Stimulated activated CD4-positive, alpha-beta T cell treated with anti-CD3 and anti-CD28 coated beads, Interleukin-1b, Interleukin-23, amount 100 ng/mL, for 4 hours (primary cell): ENCODE data around the gene HBEGF.

Source experiments
- DNase-seq, 2 donors: peaks; one replicate each; pipeline ENCODE4 v3.0.0-alpha.2; 2020; ENCODE audit warnings: low read depth in 2 of 2

The HBEGF gene

DNA sequence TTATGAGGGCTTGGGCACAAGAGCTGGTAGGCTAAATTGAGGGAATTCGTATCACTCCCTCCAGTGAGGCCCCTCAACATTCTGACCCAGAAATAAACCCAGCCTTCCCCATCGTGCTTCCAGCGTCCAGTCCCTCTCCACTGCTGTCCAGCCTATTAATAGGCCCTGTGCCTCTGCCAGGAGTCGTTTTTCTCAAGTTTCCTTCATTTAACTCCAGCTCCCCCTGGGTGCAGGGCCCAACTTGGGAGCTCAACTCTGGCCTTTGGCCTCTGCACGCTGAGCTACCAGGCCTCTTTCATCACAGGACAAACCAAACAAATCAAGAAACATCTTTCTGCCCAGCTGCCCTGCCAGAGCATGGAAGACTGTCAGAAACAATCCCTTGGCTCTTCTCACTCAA is 10.0 kb downstream of the HBEGF start:
- DNase-seq, result no peak

DNA sequence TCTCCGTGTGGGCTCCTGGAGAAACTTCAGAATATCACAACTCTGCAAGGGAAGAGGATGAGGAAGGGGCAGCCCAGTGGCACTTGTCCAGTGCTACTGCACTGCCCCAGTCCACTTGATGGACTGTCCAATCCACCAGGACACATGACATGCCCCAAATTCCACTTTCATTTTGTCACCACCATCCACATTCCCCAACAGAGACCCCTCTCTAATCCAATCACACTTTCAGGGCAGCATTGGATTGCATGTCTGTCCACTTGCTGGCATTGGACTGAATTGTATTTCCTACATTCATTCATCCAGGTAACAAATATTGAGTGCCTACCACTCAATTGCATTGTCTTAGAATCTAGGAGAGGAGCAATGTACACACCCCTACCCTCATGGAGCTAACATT is 14.8 kb downstream of the HBEGF start:
- DNase-seq, result no peak

DNA sequence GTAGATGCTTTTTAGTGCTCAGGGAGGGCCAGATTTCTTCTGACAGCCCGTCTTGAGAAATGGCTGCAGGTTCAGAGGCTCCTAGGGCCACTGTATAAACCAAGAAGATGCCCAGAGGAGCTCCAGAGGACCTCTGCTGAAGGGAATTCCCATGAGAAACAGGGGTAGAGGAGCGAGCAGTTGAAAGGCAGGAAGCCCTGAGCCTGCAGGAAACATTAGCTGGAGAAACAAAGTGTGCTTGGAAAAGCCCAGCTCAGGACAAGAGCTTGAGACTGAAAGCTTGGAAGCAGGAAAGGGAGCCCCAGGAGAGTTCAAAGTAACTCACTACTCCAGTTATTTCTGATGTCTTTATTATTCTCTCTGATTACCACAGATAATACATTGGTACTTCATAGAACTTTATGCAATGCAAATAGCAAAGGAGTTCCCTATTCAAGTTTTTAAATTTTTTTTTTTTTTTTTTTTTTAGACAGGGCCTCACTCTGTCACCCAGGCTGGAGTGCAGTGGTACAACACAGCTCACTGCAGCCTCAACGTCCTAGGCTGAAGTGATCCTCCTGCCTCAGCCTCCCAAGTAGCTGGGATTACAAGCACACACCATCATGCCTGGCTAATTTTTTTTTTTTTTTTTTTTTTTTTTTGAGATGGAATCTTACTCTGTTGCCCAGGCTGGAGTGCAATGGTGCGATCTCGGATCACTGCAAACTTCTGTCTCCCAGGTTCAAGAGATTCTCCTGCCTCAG is 16.5 kb downstream of the HBEGF start:
- no peak for DNase-seq

DNA sequence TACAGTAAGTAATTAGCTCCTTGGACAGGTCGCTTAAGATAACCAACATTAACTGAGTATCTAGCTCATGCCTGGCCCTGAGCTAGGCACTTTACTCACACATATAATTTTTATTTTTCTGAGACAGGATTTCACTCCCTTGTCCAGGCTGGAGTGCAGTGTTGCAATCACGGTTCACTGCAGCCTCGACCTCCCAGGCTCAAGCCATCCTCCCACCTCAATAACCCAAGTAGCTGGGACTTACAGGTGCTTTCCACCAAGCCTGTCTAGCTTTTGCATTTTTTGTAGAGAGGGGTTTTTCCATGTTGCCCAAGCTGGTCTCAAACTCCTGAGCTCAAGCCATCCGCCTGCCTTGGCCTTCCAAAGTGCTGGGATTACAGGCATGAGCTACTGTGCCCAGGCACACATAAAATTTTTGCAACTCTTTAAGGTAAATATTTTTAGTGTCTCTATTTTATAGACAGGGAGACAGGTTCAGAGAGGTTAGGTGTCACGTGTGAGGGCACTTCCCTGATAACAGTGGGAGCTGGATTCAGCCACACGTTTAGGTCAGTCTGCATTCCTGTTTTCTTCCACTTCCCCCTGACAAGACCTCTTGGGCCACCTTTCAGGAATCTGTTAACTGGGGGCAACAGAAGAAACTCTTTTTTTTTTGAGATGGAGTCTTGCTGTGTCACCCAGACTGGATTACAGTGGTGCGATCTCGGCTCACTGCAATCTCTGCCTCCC is 18.2 kb downstream of the HBEGF start:
- DNase-seq, result no peak

DNA sequence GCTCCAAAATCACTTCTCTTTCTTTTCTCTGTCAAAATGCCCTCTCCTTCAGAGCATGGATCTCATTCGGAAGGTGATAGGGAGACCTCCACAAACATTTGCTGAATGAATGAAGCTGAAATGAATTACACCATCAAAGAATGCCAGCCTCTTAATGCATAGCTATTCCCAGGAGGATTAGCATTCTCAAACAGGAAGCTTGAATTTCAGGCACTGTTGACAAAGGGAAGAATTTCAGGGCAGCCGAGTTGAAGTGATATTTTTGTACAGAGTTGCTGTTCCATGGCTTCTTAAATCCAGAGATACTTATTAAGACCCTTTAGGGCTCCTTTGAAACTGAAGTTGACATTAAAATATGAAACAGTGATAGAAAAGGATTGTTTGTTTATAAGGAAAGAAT is 18.8 kb downstream of the HBEGF start:
- DNase-seq, result no peak

DNA sequence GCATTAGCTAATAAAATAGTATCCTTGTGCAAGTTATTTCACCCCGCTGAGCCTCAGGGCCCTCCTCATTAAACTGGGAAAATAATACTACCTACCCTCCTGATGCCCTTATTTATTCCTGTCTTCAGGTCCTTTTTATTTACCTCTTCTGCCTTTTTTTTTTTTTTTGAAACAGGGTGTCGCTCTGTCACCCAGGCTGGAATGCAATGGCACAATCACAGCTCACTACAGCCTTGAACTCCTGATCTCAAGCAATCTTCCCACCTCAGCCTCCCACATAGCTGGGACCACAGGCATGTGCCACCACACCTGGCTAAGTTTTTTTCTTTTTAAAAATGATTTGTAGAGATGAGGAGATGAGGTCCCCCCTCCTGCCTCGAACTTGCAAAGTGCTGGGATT is 20.9 kb downstream of the HBEGF start:
- DNase-seq, result no peak

DNA sequence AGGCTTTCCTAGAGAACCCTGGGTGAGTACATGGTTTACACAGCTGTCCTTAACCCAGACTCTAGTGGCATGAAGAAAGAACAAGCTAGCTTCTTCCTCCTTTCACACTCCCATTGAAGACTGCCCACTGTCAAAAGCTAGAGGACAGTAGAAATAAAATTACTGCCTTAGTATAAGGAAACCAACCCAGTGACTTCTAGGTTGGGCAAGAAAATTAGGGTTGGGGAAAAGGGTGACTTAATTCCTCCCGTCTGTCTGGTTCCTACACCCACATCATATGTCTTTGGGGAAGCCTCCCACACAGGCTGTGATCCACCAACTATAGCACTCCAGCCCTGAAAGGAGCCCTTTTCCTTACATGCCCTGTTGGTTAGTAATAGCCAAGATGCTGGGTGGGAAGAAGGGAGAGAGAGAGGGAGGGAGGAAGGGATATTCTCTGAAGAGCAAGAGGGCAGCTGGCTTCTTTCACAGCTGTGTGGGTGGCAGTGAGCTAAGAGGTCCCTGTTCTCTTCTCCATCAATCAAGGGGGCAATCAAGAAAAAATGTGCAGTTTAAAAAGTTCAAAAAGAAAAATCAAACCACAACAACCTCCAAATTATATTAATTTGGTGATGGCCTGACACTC is 21.7 kb downstream of the HBEGF start:
- no peak for DNase-seq

DNA sequence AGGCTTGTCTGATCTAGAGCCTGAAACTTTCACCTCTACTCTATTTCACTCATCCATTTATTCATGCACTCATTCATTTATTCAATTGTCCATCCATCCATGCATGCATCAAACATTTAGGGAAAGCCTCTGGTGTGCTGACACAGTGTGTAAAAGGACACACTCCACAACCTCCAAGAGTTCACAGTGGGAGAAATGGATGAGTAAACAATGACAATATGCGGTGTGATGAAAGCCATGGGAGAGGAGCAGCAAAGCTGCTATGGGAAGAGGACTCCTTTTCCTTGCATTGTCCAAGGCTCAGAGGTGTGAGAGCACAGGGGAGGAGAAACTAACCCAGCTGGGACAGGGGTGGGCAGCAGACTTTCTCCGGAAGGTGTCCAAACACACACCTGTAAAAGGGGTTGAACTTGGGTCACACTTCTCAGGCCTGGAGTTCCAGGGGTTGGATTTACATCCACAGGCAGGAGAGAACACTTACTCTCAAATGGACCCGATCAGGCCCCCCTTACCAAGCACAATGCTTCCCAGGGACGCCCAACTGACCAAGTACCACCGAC is 22.3 kb downstream of the HBEGF start:
- no peak for DNase-seq

DNA sequence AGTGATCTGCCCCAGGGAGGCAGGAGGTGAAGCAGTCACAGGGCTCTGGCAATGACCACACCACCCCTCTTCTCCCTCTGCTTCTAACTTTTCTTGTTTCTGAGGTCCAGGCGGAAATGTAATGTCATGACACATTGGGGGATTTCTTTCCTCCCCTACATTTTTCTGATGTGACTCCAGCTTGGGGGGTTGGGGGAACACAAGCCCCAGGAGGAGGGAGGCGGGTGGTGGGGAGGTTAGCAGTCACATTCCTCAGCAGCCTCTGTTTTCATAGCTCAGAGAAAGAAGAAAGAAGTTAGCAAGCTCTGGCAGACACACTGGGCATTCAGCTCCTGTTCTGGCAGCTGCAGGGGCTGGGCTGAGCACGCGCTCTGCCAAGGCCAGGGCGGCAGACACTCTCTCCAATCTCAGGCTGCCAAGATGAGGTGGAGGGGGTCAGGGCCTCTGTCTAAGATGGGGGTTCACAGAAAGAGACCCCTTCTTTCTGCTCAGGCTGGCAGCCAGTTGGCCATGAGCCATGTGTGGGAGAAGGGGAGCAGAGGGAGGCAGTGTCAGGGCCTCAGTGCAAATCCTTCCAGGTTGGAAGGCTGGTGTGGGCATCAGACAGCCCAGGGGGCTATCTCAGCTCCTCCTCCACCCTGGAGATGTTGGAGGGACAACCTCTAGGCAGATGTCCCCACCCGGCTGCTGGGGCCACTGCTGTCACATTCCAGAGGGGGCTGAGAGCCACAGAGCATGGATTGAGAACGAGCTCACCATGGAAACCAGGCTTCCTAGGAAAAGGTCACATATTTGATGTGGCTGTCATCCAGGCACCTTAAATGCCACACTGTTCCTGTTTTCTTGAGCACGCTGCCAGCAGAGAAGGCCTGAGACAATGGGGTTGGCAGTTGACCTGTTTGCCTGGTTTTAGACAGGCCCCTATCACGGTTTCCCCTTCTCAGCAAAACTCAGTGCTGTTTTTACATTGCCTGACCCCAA is 23.4 kb downstream of the HBEGF start:
- DNase-seq, result no peak

DNA sequence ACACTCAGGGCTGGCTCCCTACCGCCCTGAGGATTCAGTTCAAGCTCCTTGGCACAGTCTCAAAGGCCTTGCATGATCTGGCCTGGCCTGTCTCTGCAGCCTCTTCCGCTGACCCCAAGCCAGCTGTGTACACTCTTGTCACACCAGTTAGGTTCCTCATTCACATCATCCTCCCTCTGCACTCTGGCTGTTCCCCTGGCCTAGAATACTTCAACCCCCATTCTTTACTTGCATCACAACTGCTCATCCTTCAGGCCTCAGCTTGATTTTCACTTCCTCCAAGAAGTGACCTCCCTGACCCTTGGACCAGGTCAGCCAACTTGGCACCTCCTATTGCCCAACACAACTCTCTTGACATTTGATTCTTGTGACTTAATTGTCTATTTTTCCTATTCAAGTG is 24.6 kb downstream of the HBEGF start:
- DNase-seq, result no peak

DNA sequence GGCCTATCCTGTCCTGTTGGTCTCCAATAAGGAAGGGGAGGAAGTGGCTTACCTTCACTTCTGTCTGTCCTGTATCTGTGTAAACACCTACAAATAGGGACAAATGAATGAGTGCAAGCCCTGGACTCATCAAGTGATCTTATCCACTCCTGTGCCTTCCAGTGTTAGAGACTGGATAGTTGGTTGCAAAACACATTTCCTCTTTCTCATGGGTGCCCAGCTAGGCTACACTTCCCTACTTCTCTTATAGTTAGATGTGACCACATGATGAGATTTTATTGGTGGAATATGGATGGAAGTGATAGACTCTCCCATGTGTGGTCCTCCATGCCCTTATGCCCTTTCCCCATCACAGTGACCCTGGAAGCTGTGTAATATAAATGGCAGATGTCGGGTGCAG is 26.6 kb downstream of the HBEGF start:
- no peak for DNase-seq

DNA sequence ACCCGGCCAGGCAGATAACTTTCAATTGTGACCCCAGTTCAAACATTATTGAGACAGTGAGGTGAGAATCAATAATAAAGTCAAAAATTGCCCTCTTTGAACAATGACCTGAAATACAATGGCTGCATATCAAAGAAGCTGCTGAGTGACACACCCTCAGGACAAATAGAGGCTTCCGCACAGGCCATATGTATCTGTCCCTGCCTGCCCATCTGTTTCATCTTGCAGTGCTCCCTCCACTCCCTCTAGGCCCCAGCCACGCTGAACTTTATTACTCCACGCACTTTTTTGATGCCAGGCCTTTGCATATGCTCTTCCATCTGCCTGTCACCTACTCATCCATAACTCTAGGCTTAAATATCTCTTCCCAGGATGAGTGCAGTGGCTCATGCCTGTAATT is 27.6 kb downstream of the HBEGF start:
- DNase-seq, result no peak

DNA sequence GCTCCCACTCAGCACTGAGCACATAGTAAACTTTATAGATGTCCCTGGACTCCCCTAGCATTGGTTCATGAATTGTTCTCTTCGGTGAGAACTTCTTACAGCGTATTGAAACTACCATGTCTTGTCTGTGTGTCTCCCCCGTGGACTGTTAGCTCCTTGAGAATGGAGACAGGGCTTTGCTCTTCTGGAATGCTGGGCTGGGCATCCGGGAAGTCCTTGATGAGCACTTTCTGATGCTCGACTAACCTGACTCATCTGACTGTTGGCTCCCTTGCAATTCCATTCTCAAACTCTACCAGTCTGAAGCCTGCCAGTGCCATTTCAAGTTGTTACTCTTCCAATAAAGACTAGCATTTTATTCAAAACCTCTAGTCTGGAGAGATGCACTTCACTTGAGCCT is 28.5 kb downstream of the HBEGF start:
- DNase-seq, result no peak

DNA sequence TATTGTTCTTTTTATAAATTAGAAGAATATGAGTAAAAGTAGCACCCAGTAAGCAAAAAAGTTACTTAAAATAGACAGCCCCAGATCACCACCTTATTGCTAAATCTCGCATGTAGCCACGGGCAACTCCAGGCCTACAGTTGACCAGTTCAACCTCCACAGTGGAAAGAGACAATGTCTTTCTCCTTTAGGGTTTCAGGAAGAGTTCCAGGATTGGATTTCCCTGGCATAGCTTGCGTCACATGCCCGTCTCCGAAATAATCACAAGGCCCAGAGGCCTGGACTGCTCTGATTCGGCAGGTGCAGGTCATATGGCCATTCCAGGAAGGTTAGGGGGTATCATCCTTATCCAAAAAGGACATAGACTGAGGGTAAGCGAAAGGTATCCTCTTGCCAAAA is 33.6 kb downstream of the HBEGF start:
- no peak for DNase-seq

DNA sequence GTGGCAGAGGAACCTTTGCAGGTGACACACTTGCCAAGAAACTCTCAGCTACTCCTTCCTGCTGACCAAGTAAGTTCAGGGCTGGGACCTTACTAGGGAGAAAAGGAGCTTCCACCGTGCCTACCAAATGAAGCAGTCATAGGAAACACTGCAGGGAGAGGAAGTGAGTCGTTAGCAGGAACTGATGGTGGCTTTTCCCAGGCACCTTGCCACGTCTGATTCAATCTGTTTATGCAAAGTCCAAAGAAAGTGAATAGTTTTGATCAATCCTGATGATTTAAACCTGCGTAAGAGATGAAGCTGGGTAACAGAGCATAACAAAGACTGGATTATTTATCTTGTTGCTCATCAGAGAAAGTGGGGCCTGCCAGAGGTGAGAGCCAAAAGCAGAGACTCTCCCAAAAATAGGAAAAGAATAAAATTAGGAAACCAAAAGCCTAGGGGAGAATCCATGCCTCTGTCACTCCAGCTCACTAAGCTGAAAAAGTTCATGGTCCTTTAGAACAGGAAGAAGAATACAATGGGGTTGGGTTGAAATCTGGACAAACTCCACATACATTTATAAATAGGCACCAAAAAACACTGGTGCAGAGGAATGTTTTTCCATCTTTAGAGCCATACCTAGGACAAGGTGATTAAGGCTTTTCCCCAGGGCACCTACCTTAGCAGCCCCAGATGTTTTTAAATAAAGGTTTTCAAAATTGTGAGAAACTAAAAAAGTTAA is 34.2 kb downstream of the HBEGF start:
- no peak for DNase-seq

DNA sequence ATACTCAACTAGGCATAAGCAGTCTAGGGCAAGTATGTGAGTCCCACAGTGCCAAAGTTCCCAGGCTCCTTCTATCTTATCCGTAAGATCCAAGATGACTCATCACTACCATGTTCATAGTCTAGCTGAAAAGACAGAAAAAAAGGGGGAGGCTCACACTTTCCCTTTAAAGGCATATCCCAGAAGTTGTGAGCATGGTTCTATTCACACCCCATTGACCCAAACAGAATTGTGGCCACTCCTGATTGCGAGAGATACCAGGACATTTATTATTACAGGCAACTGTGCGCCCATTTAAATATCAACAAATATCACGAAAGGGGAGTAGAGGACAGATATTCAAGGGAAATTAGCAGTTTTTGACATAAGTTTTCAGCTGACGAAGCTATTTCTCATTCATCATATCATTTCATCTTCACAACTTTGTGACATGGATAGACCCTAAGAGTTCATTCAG is 35.4 kb downstream of the HBEGF start:
- DNase-seq, result no peak

DNA sequence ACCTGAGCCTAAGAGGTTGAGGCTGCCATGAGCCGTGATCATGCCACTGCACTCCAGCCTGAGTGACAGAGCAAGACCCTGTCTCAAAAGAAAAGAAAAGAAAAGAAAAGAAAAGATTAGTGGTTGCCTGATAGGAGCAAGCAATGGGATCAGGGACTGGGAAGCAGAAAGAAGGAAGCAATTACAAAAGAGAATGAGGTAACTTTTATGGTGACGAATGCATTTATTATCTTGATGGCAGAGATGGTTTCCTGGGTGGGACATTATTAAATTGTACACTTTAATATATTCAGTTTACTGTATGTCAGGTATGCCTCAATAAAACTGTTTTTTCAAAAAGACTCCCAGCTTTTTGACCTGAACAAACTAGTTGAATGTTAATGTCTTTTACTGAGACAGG is 36.0 kb downstream of the HBEGF start:
- DNase-seq, result no peak

DNA sequence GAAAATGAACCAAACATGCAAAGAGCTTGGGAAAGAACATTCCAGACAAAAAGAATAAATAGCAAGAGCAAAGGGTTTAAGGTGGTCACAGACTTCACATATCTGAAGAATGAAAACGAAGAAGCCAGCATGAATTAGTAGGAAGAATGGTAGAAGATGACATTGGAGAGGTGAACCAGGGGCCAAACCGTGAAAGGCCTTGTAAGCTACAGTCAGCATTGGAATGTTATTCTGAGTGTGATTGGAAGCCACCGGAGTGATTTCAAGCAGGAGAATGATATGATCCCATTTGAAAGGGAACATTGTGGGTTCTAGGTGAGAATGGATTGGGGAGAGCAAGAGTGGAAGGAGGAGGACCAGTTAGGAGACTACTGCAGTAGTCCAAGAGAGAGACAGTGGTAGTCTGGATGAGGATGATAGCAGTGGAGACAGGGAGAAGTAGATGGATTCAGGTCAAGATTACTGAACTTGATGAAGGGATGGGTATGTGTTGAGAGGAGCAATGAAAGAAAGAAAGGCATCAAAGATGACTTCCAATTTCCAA is 36.6 kb downstream of the HBEGF start:
- no peak for DNase-seq

DNA sequence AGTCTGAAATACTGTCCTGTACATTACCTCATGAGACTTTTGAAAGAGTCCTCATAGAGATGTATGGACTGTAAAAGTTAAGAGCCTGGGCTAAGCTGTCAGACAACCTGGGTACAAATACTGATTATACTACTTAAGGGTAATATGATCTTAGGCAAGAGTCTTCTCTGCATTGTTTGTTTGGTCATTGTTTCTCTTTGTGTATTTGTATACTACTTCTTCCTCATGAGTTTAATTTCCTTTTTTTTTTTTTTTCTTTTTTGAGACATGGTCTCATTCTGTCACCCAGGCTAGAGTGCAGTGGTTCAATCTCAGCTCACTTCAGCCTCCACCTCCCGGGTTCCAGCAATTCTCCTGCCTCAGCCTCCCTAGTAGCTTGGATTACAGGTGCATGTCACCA is 40.9 kb downstream of the HBEGF start:
- DNase-seq, result no peak

DNA sequence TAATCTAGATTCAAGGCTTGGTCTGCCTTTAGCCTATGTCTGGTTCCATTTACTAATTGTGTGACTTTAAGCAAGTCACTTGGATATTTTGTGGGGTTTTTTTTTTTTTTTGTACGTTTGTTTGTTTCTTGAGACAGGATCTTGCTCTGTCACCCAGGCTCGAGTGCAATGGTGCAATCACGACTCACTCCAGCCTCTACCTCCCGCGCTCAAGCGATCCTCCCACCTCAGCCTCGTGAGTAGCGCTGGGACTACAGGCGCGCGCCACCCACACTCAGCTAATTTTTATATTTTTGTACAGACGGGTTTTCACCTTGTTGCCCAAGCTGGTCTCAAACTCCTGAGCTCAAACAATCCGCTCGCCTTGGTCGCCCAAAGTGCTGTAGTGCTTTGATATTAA is 42.4 kb downstream of the HBEGF start:
- DNase-seq, result no peak
